CD4-positive, alpha-beta T cell (primary cell): ENCODE data around the gene BCL2A1. TPM values are rescaled to one million over a fixed set of nuclear protein-coding genes. Genes with fewer than 3 reads are reported as not detected.
"Not testable (repeated sequence)": the region's sequence is repeated elsewhere in the genome, so short reads cannot be mapped to it uniquely, and the experiment has no call there.

Source experiments
- ATAC-seq: fragments of 200-7000 bp; cut with Tn5 transposase; one replicate; pipeline ENCODE4 v1.10.0; 2022; ENCODE audit warnings: mild to moderate bottlenecking; ENCODE audit not compliant: poor library complexity
- CTCF ChIA-PET: fragments of 350-600 bp; sonication (Branson Sonifier 250); formaldehyde crosslinking; loops from one replicate; lab custom pipeline; 2021; ENCODE audit warnings: antibody characterized with exemption, inconsistent platforms; lab: Charles Lee
- POLR2A ChIA-PET: fragments of 350-600 bp; sonication (Branson Sonifier 250); formaldehyde crosslinking; loops from one replicate; lab custom pipeline; 2021; ENCODE audit warnings: antibody characterized with exemption, inconsistent platforms; lab: Charles Lee
- DNase-seq, 14 experiments: peaks; one replicate each; pipeline ENCODE4 v3.0.0-alpha.2; 2013 to 2020; ENCODE audit warnings: mixed read lengths in 2 of 14
- H3K27ac ChIP-seq, 2 donors: one replicate each; pipeline versions ENCODE4 v1.5.1 to v1.7.0; 2013; ENCODE audit warnings: low read length in 2 of 2, low read depth in 1 of 2, mild to moderate bottlenecking in 1 of 2
- H3K27me3 ChIP-seq, 2 experiments: 1 replicate in 1 of 2; 2 replicates in 1 of 2; pipeline versions ENCODE4 v1.6.1 to v1.7.0; 2013; ENCODE audit warnings: low read length in 2 of 2, control low read depth in 1 of 2, mild to moderate bottlenecking in 1 of 2, moderate library complexity in 1 of 2; ENCODE audit not compliant: insufficient read depth in 2 of 2, control insufficient read depth in 1 of 2
- H3K36me3 ChIP-seq: one replicate; pipeline ENCODE4 v1.6.1; 2013; ENCODE audit warnings: low read length, control low read depth; ENCODE audit not compliant: insufficient read depth
- H3K4me1 ChIP-seq: one replicate; pipeline ENCODE4 v1.6.1; 2013; ENCODE audit warnings: low read length, control low read depth; ENCODE audit not compliant: insufficient read depth
- H3K4me3 ChIP-seq: one replicate; pipeline ENCODE4 v1.5.1; 2013; ENCODE audit warnings: mild to moderate bottlenecking, low read length, moderate library complexity
- H3K9me3 ChIP-seq, 2 experiments: 1 replicate in 1 of 2; 2 replicates in 1 of 2; pipeline versions ENCODE4 v1.6.1 to v1.7.0; 2013; ENCODE audit warnings: low read length in 2 of 2, mild to moderate bottlenecking in 2 of 2, control low read depth in 1 of 2, moderate library complexity in 1 of 2; ENCODE audit not compliant: control insufficient read depth in 1 of 2, insufficient read depth in 1 of 2
- H3K27ac Mint-ChIP-seq: one replicate; pipeline ENCODE4 v1.8.0; 2020; ENCODE audit warnings: mixed read lengths
- H3K27me3 Mint-ChIP-seq: one replicate; pipeline ENCODE4 v1.8.0; 2021; ENCODE audit warnings: mixed read lengths
- H3K36me3 Mint-ChIP-seq: one replicate; pipeline ENCODE4 v1.8.0; 2021; ENCODE audit warnings: low read depth, mixed read lengths
- H3K4me1 Mint-ChIP-seq: one replicate; pipeline ENCODE4 v1.8.0; 2021; ENCODE audit warnings: low read depth, mixed read lengths
- H3K4me3 Mint-ChIP-seq: one replicate; pipeline ENCODE4 v1.8.0; 2020; ENCODE audit warnings: mild to moderate bottlenecking, mixed read lengths
- H3K9me3 Mint-ChIP-seq: one replicate; pipeline ENCODE4 v1.8.0; 2020; ENCODE audit warnings: mixed read lengths
- CTCF ChIP-seq: fragments of 200-600 bp; IDR thresholded peaks from one replicate; pipeline ENCODE4 v1.8.0; 2022; ENCODE audit warnings: antibody characterized with exemption, mild to moderate bottlenecking
- intact Hi-C, 2 experiments: fragments of 100-400 bp; cut with DNase I in 1 of 2; cut with micrococcal nuclease in 1 of 2; formaldehyde crosslinking; loops; one replicate each; pipeline versions ENCODE4 v1.15.1 to v1.9.0; 2023 to 2025; cut with DNase I, micrococcal nuclease
- total RNA-seq, 174 experiments: library from RNA in 2 of 174; stranded (reverse) in 2 of 174; gene quantifications; one replicate each; pipeline ENCODE4 v1.2.3 and lab custom pipeline; 2021 to 2026

BCL2A1 gene
- total RNA-seq, 2 experiments from 2014 or later = 18.7 to 20.0 TPM

GRCh38 chr15:80019168-80019745, 48.3 kb upstream of the BCL2A1 start:
- no peak overlapping the region for H3K4me3 Mint-ChIP-seq
- Histone ChIP-seq H3K4me1 (no peaks in the 10 kb centered on the region), H3K36me3 (no peaks in the 10 kb centered on the region), H3K27me3 (no peaks in the 10 kb centered on the region), H3K4me3 (no peak overlapping the region), H3K27ac (no peak overlapping the region), H3K9me3 (no peaks in the 10 kb centered on the region)
- no peaks in the 10 kb centered on the region for H3K9me3 Mint-ChIP-seq
- intact Hi-C loops = no loop called here
- DNase-seq (no peak), ATAC-seq (no peak)
- POLR2A ChIA-PET = no interaction called here
- H3K36me3 Mint-ChIP-seq = no peaks in the 10 kb centered on the region
- H3K4me1 Mint-ChIP-seq = no peaks in the 10 kb centered on the region
- H3K27ac Mint-ChIP-seq = no peak overlapping the region
- no peak for TF ChIP-seq CTCF
- CTCF ChIA-PET = interaction anchor here (0.6 kb wide), 1 partner anchor 305 kb away, joined by 3 read pairs; no protein-coding TSS in a partner anchor
- H3K27me3 Mint-ChIP-seq = peaks cover 4% of the 10 kb centered on the region

- H3K27ac ChIP-seq, H3K36me3 Mint-ChIP-seq, ATAC-seq, DNase-seq, H3K4me3 ChIP-seq, intact Hi-C loops, H3K9me3 Mint-ChIP-seq, H3K4me1 ChIP-seq, H3K4me3 Mint-ChIP-seq, H3K27me3 ChIP-seq, POLR2A ChIA-PET, H3K27ac Mint-ChIP-seq, H3K4me1 Mint-ChIP-seq, H3K36me3 ChIP-seq, H3K9me3 ChIP-seq, H3K27me3 Mint-ChIP-seq, CTCF ChIA-PET: not testable (repeated sequence)
These were observed 46.1 kb upstream of the BCL2A1 start for GRCh38 chr15:80017139-80017538.

GRCh38 chr15:80016506-80016905, 45.5 kb upstream of the BCL2A1 start:
- H3K27me3 ChIP-seq, H3K27me3 Mint-ChIP-seq, intact Hi-C loops, DNase-seq, H3K4me3 Mint-ChIP-seq, H3K4me1 Mint-ChIP-seq, H3K9me3 Mint-ChIP-seq, H3K27ac ChIP-seq, CTCF ChIA-PET, H3K9me3 ChIP-seq, H3K4me3 ChIP-seq, H3K27ac Mint-ChIP-seq, H3K4me1 ChIP-seq, ATAC-seq, H3K36me3 Mint-ChIP-seq, POLR2A ChIA-PET, H3K36me3 ChIP-seq: not testable (repeated sequence)

GRCh38 chr15:80015156-80015555, 44.2 kb upstream of the BCL2A1 start:
- Mint-ChIP-seq H3K27me3 (no peaks in the 10 kb centered on the region), H3K36me3 (no peaks in the 10 kb centered on the region), H3K4me3 (no peak overlapping the region), H3K9me3 (no peaks in the 10 kb centered on the region), H3K4me1 (no peaks in the 10 kb centered on the region), H3K27ac (no peak overlapping the region)
- Histone ChIP-seq H3K27ac (no peak overlapping the region), H3K9me3 (no peaks in the 10 kb centered on the region), H3K4me1 (no peaks in the 10 kb centered on the region), H3K36me3 (no peaks in the 10 kb centered on the region), H3K4me3 (no peak overlapping the region), H3K27me3 (no peaks in the 10 kb centered on the region)
- intact Hi-C loops = no loop called here
- ChIA-PET POLR2A (no interaction called here), CTCF (no interaction called here)
- ATAC-seq (no peak), DNase-seq (no peak)
- no peak for TF ChIP-seq CTCF

- H3K27ac ChIP-seq, H3K4me1 Mint-ChIP-seq, intact Hi-C loops, H3K27me3 Mint-ChIP-seq, H3K27ac Mint-ChIP-seq, CTCF ChIA-PET, H3K4me1 ChIP-seq, H3K4me3 ChIP-seq, POLR2A ChIA-PET, H3K36me3 ChIP-seq, H3K4me3 Mint-ChIP-seq, H3K27me3 ChIP-seq, ATAC-seq, DNase-seq, H3K36me3 Mint-ChIP-seq, H3K9me3 ChIP-seq, H3K9me3 Mint-ChIP-seq: not testable (repeated sequence)
These were observed 43.2 kb upstream of the BCL2A1 start for GRCh38 chr15:80014186-80014585.
